ENCODE data around the gene SIX5.
"Not testable (repeated sequence)": the region's sequence is repeated elsewhere in the genome, so short reads cannot be mapped to it uniquely, and the experiment has no call there.

Gene SIX5

DNA sequence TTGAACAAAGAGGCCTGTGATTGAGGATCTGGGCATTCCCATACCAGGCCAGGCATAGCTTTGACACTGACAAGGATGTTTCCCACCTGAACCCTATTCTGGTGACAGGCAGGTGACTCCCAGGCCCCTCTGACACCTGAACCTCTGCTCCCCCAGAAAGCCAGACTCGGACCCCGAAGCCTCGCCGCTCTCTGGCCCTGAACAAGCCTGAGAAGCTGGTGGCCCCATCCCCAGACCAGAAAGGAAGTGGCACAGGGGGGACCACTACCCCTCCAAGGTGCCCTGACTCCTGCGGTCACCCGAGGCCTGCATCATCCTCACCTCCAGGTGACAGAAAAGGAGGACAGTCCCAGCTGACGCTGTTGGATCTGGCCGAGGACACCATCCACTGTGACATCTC lies 14.7 kb downstream of the SIX5 start:
- TF ChIP-seq FOXK2 (IDR thresholded peaks at IDR 0.05) (no peak), L3MBTL2 (conservative IDR thresholded peaks at IDR 0.05) (no peak), CTBP1 (IDR thresholded peaks at IDR 0.05; ENCODE audit: borderline replicate concordance) (no peak), FOXA1 (IDR thresholded peaks at IDR 0.05) (no peak), HDGF (IDR thresholded peaks at IDR 0.05; ENCODE audit: borderline replicate concordance) (no peak), LEF1 (IDR thresholded peaks at IDR 0.05; ENCODE audit: borderline replicate concordance) (no peak), FOXM1 (IDR thresholded peaks at IDR 0.05; ENCODE audit: borderline replicate concordance) (no peak), SP1 (IDR thresholded peaks at IDR 0.05) (no peak), ZNF384 (IDR thresholded peaks at IDR 0.05) (no peak), NFRKB (IDR thresholded peaks at IDR 0.05) (no peak), BHLHE40 (IDR thresholded peaks at IDR 0.05; ENCODE audit: borderline replicate concordance) (no peak), ELF4 (IDR thresholded peaks at IDR 0.05) (no peak), SUZ12 (IDR thresholded peaks at IDR 0.05) (no peak), TARDBP (IDR thresholded peaks at IDR 0.05) (no peak)
- TF ChIP-seq, protein P1, sequence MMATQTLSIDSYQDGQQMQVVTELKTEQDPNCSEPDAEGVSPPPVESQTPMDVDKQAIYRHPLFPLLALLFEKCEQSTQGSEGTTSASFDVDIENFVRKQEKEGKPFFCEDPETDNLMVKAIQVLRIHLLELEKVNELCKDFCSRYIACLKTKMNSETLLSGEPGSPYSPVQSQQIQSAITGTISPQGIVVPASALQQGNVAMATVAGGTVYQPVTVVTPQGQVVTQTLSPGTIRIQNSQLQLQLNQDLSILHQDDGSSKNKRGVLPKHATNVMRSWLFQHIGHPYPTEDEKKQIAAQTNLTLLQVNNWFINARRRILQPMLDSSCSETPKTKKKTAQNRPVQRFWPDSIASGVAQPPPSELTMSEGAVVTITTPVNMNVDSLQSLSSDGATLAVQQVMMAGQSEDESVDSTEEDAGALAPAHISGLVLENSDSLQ (IDR thresholded peaks at IDR 0.05) = no peak
- DNase-seq (ENCODE audit: extremely low spot score) = no peak
- ChIA-PET POLR2A (interaction anchor here (0.5 to 2.1 kb wide), 3 partner anchors 15 to 732 kb away, joined by 3 to 8 read pairs (median 3); partner anchors contain the start of genes QPCTL, SIX5 and SNRPD2), CTCF (interaction anchor here (0.6 to 0.8 kb wide), 2 partner anchors 16 to 19 kb away, joined by 3 read pairs; no protein-coding TSS in a partner anchor)

DNA sequence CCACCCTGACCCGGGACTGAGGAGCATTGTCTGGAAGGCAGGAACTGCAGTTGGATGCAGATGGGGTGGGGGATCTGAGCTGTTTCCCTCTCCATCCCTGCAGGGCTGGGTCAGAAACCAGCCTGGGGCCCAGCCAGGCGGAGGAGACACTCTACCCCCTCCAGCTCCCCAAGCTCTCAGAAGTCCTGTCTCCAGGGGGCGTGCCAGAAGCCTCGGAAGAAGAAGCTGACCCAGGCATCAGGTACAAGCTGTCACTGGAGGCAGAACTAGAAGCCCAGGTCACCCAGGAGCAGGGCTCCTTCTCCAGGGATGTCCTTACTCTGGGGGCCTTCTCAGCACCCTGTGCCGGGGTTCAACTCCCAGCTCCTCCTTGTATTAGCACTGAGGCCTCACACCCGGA lies 15.5 kb downstream of the SIX5 start:
- POLR2A ChIA-PET = interaction anchor here (1.4 to 2.1 kb wide), 2 partner anchors 14 to 16 kb away, joined by 5 to 8 read pairs; partner anchors contain the start of gene SIX5
- no peak for TF ChIP-seq SP1 (IDR thresholded peaks at IDR 0.05)
- TF ChIP-seq ZNF384 (IDR thresholded peaks at IDR 0.05) = no peak
- no peak for TF ChIP-seq TARDBP (IDR thresholded peaks at IDR 0.05)
- TF ChIP-seq L3MBTL2 (conservative IDR thresholded peaks at IDR 0.05) = no peak
- no peak for TF ChIP-seq HDGF (IDR thresholded peaks at IDR 0.05; ENCODE audit: borderline replicate concordance)
- no peak for TF ChIP-seq CTBP1 (IDR thresholded peaks at IDR 0.05; ENCODE audit: borderline replicate concordance)
- no peak for TF ChIP-seq ELF4 (IDR thresholded peaks at IDR 0.05)
- TF ChIP-seq LEF1 (IDR thresholded peaks at IDR 0.05; ENCODE audit: borderline replicate concordance) = no peak
- no peak for TF ChIP-seq BHLHE40 (IDR thresholded peaks at IDR 0.05; ENCODE audit: borderline replicate concordance)
- TF ChIP-seq, protein P1 (IDR thresholded peaks at IDR 0.05) = no peak
- TF ChIP-seq SUZ12 (IDR thresholded peaks at IDR 0.05) = no peak
- no peak for TF ChIP-seq ARNT (IDR thresholded peaks at IDR 0.05)
- no peak for TF ChIP-seq NFRKB (IDR thresholded peaks at IDR 0.05)
- TF ChIP-seq FOXA1 (IDR thresholded peaks at IDR 0.05) = no peak
- TF ChIP-seq FOXM1 (IDR thresholded peaks at IDR 0.05; ENCODE audit: borderline replicate concordance) = no peak
- DNase-seq (ENCODE audit: extremely low spot score) = no peak
- CTCF ChIA-PET = interaction anchor here (0.8 to 1.3 kb wide), 2 partner anchors 10 to 14 kb away, joined by 3 read pairs; no protein-coding TSS in a partner anchor

DNA sequence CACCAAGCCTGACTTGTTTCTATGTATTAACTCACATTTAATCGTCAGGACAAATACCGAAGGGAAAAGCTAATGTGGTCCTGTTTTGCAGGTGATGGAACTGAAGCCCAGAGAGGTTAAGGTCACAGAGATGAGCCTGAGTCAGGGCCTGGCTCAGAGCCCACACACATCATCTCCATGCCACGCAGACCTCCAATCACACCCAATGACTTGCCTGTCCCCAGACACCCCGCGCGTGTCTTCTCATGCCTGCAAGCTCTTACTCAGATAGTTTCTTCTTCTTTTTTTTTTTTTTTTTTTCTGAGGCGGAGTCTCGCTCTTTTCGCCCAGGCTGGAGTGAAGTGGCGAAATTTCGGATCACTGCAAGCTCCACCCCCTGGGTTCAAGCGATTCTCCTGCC lies 16.4 kb downstream of the SIX5 start:
- ChIA-PET CTCF (interaction anchor here (0.6 to 1.3 kb wide), 2 partner anchors 15 to 53 kb away, joined by 3 read pairs; no protein-coding TSS in a partner anchor), POLR2A (interaction anchor here (1.4 to 2.1 kb wide), 2 partner anchors 15 to 17 kb away, joined by 5 to 8 read pairs; partner anchors contain the start of gene SIX5)
- TF ChIP-seq SUZ12 (IDR thresholded peaks at IDR 0.05) = no peak
- TF ChIP-seq L3MBTL2 (conservative IDR thresholded peaks at IDR 0.05) = no peak
- no peak for TF ChIP-seq ZNF384 (IDR thresholded peaks at IDR 0.05)
- TF ChIP-seq LEF1 (IDR thresholded peaks at IDR 0.05; ENCODE audit: borderline replicate concordance) = no peak
- no peak for TF ChIP-seq SP1 (IDR thresholded peaks at IDR 0.05)
- no peak for TF ChIP-seq HDGF (IDR thresholded peaks at IDR 0.05; ENCODE audit: borderline replicate concordance)
- no peak for TF ChIP-seq ELF4 (IDR thresholded peaks at IDR 0.05)
- TF ChIP-seq BHLHE40 (IDR thresholded peaks at IDR 0.05; ENCODE audit: borderline replicate concordance) = no peak
- TF ChIP-seq, protein P1 (IDR thresholded peaks at IDR 0.05) = no peak
- TF ChIP-seq FOXA1 (IDR thresholded peaks at IDR 0.05) = no peak
- no peak for TF ChIP-seq CTBP1 (IDR thresholded peaks at IDR 0.05; ENCODE audit: borderline replicate concordance)
- TF ChIP-seq FOXM1 (IDR thresholded peaks at IDR 0.05; ENCODE audit: borderline replicate concordance) = no peak
- TF ChIP-seq ARNT (IDR thresholded peaks at IDR 0.05) = no peak
- no peak for TF ChIP-seq NFRKB (IDR thresholded peaks at IDR 0.05)
- no peak for TF ChIP-seq TARDBP (IDR thresholded peaks at IDR 0.05)
- TF ChIP-seq FOXK2 (IDR thresholded peaks at IDR 0.05) = no peak
- no peak for DNase-seq (ENCODE audit: extremely low spot score)

DNA sequence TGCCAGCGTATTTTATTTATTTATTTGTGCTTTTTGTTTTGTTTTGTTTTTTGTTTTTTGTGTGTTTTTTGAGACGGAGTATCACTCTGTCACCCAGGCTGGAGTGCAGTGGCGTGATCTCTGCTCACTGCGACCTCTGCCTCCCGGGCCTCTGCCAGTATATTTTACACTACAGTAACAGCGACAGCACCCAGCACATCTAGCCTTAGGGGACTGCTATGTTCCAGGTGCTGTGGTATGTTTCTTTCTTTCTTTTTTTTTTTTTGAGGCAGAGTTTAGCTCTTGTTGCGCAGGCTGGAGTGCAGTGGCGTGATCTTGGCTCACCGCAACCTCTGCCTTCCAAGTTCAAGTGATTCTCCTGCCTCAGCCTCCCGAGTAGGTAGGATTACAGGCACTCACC lies 17.6 kb downstream of the SIX5 start:
- DNase-seq (ENCODE audit: extremely low spot score); POLR2A ChIA-PET; CTCF ChIA-PET: not testable (repeated sequence)

DNA sequence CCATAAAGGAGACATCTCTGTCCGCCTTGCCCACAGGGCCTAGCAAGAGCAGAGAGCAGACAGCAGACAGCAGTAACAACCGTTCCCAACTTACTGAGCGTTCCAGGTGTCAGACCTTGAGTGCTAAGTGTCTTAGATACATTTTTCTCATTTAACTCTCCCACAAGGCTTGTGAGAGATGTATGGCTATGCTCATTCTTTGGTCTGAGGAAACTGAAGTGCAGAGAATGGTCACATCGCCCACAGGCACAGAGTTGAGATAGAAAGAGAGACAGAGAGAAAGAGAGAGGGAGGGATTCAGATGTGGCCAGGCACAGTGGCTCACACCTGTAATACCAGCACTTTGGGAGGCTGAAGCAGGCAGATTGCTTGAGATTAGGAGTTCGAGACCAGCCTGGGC lies 21.5 kb downstream of the SIX5 start:
- POLR2A ChIA-PET = no interaction called here

More for the DNA sequence above, 21.5 kb downstream of the SIX5 start:
- CTCF ChIA-PET = no interaction called here
- TF ChIP-seq ELF4 (IDR thresholded peaks at IDR 0.05) = no peak
- TF ChIP-seq FOXM1 (IDR thresholded peaks at IDR 0.05; ENCODE audit: borderline replicate concordance) = no peak
- no peak for TF ChIP-seq FOXA1 (IDR thresholded peaks at IDR 0.05)
- TF ChIP-seq HDGF (IDR thresholded peaks at IDR 0.05; ENCODE audit: borderline replicate concordance) = no peak
- TF ChIP-seq SP1 (IDR thresholded peaks at IDR 0.05) = no peak
- TF ChIP-seq L3MBTL2 (conservative IDR thresholded peaks at IDR 0.05) = no peak
- no peak for TF ChIP-seq LEF1 (IDR thresholded peaks at IDR 0.05; ENCODE audit: borderline replicate concordance)
- no peak for TF ChIP-seq SUZ12 (IDR thresholded peaks at IDR 0.05)
- TF ChIP-seq CTBP1 (IDR thresholded peaks at IDR 0.05; ENCODE audit: borderline replicate concordance) = no peak
- no peak for TF ChIP-seq FOXK2 (IDR thresholded peaks at IDR 0.05)
- no peak for TF ChIP-seq ARNT (IDR thresholded peaks at IDR 0.05)
- no peak for TF ChIP-seq BHLHE40 (IDR thresholded peaks at IDR 0.05; ENCODE audit: borderline replicate concordance)
- TF ChIP-seq NFRKB (IDR thresholded peaks at IDR 0.05) = no peak
- TF ChIP-seq ZNF384 (IDR thresholded peaks at IDR 0.05) = no peak
- TF ChIP-seq, protein P1 (IDR thresholded peaks at IDR 0.05) = no peak
- TF ChIP-seq TARDBP (IDR thresholded peaks at IDR 0.05) = no peak
- DNase-seq (ENCODE audit: extremely low spot score) = no peak

Data from HEK293T (cell line).